HepG2 (cell line): Measurements from ENCODE around the gene POLE.

Experiments
- RAD21 ChIP-seq: fragments of 450-650 bp; formaldehyde crosslinking; IDR thresholded peaks from 2 replicates; pipeline ENCODE4 v1.5.0; 2020; ENCODE audit warnings: mild to moderate bottlenecking
- TF ChIP-seq, protein P1 (sequence below): sonication (generic); formaldehyde crosslinking; IDR thresholded peaks from 2 replicates; pipeline ENCODE4 v1.5.0; 2020; ENCODE audit warnings: mild to moderate bottlenecking, missing genetic modification reagents, moderate library complexity

GRCh38 chr12:132602572-132603239 is 84.4 kb downstream of the POLE start:
- TF ChIP-seq RAD21 = no peak
- TF ChIP-seq, protein P1, sequence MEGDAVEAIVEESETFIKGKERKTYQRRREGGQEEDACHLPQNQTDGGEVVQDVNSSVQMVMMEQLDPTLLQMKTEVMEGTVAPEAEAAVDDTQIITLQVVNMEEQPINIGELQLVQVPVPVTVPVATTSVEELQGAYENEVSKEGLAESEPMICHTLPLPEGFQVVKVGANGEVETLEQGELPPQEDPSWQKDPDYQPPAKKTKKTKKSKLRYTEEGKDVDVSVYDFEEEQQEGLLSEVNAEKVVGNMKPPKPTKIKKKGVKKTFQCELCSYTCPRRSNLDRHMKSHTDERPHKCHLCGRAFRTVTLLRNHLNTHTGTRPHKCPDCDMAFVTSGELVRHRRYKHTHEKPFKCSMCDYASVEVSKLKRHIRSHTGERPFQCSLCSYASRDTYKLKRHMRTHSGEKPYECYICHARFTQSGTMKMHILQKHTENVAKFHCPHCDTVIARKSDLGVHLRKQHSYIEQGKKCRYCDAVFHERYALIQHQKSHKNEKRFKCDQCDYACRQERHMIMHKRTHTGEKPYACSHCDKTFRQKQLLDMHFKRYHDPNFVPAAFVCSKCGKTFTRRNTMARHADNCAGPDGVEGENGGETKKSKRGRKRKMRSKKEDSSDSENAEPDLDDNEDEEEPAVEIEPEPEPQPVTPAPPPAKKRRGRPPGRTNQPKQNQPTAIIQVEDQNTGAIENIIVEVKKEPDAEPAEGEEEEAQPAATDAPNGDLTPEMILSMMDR = no peak
